GM19372 (cell line): ENCODE data around the gene FASTK.

ENCODE experiments used
- ATAC-seq: cut with Tn5 transposase; IDR thresholded peaks from one replicate; pipeline ENCODE4 v1.9.1; 2021; ENCODE audit warnings: mild to moderate bottlenecking, low read depth, moderate library complexity; ENCODE audit not compliant: unreplicated experiment

The FASTK gene

DNA sequence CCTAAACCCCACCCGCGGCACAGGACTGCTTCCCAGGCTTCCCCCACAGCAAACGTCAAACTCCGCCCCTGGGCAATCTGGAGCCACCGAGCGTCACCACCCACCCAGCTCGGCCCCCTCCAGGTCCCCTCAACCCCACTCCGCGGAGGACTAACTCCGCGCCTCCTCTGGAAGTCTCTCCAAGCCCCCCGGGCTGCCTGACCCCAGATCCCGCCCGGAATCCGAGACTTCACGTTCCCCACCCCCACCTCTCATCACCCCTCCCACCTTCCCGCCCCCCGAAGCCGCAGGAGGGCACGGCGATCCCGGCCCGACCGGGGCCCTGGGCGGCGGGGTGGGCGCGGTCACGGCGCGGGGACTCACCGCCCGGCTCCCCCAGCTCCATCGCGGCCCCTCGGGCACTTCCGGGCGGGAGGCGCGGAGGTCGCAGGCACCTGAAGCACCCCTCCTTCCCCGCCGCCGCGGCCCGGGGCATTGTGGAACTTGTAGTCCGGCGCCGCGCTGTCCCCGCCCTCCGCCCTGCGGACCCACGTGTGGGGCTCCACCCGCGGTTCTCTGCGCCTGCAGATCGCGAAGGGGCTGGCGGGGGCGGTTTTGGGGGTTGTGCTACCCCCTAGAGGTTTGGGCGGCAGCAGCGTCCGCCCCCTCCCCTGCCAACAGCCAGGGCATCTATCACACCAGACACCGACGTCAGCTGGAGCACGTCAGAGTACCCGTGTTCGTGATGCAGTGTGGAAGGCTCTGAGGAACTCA is 2.6 kb upstream of the FASTK start, which contains the start of gene TMUB1:
Gene TMUB1, minus strand, starts transcription at position 423 of the 753 bp plus-strand sequence. CDS start 930 bp downstream, outside the sequence.
- peak; percentile 40 for ATAC-seq

DNA sequence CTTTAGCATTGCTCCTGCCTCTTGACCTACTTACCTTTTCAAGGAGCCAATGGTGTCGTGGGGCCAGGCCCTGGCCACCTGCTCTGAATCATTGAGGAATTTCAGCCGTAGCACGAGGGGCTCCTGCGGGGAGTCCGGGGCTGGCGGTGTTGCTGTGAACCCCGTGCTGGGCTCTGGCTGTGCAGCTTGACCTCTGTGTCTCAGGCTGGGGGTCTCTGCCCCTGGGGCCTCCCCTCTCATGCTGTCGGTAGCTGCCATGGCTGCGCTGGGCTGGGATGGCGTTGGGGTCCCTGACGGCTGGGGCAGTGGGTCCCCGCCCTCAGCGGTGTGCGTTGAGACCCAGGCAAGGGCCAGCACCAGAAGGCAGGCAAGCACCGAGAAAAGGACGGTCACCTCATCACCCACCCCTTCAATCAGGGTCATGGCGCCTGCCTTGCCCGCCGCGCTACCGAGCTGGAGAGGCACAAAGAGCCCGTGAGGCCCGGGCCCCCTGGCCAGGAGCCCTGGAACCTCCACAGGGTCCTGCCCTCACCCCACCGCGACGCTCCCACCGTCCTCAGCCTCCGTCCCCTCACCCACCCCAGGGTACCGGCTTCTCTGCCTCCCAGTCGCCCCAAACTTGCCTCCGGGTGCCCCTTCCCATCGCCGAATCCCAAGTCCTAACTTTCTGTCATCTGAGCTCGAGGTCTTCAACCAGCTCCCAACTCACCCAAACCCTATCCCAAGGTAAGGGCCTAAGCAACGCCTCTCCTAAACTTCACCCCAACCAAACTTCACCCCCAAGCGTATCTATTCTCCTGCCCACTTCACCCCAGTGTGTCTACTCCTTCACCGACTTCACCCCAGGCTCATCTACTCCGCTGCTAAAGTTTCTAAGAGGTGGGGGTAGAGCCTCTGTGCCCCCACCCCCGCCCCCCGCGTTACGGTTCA is 1.8 kb upstream of the FASTK start:
- no peak for ATAC-seq

GRCh38 chr7:151081170-151082101 is 827 bp upstream of the FASTK start:
- ATAC-seq = no peak

DNA sequence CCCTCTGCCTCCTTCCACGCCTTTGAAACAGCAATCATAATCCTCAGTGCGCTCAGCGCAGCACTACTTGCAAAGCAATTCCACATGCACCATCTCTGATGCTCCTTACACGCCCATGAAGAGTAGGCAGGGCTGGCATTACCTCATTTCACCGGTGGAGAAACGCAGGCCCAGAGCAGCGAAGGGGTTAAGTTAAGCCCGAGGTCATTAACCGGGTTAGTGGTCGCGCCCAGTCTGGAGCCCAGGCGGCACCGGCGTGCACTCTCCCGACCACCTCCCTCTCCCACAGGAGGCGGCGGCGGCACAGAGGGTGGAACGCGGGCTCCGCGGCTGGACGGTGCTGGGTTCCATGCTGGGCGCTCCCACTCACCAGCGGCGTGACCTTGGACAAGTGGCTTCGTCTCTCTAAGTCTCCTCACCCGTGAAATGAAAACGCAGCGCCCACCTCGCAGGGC is 515 bp downstream of the FASTK start:
- ATAC-seq = no peak

DNA sequence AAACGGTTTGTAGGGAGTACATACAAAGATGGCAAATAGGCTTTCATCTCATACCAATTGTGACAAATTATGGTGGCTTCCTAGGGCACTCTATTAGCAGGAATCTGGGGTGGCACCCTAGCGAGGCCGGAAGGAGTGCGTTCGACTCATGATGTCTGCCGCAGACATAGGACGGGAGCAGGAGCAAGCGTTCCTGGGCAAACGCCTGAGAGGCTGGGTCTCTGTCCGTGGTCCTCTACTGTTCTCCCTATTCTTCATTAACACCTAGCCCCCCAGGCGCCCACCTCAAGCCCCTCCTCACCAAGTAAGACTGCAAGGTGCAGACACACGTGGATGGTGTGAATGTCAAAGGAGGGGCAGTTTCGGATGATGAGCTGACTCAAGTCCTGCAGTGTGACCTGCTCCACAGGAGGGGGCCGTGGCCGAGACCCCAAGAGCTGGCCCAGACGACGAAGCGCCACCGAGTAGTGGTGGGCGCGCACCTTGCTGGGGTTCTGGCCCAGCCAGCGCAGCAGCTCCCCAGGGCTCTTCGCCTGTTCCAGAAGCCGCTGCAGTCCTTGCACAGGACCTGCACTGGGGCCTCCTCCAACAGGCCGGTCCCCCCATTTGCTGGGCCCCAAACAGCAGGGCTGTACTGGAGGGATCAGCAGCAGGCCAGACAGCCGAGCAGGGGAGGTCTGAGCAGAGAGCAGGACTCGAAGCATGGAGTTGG is 1.3 kb downstream of the FASTK start:
- no peak for ATAC-seq

- ATAC-seq = no peak
Observed at GRCh38 chr7:151078233-151079040, 2.2 kb downstream of the FASTK start.

DNA sequence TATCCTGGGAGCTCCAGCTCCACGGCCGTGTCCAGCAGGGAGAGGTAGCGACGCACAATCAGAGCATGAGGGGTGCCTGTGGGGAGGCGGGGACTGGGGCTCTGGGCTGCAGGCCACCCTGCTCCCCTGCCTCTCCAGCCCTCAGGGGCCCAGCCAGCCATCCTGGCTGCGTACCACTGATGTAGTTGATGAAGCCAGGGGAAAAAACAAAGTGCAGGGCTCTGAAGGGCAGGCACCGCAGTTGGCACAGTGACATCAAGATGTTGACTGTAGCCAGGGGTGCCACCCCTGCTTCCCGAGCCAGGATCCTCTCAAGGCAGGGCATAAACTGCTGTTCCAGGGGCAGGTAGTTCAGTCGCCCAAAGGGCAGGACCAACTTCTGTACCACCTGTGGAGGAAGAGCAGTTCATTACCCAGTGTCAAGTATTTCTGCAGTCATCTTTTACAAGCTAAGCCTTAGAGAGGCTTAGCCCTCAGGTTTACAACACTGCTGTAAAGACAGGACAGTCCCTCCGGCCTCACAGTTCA is 2.8 kb downstream of the FASTK start:
- no peak for ATAC-seq

- no peak for ATAC-seq
Observed at GRCh38 chr7:151076863-151077704, 3.5 kb downstream of the FASTK start.

GRCh38 chr7:151075978-151076426 is 4.6 kb downstream of the FASTK start:
- no peak for ATAC-seq

DNA sequence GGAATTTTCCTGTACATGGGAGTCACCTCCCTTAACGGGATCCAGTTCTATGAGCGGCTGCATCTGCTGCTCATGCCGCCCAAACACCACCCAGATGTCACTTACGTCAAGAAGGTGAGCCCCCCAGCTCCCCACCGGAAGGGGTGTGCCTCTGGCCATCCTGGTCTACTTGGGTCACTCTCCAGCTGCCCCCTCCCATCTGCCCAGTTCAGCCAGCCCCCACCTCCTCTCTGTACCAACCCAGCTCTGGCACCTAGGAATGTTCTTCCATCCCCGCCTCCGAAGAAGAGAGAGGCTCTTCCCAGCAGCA is 5.0 kb downstream of the FASTK start:
- ATAC-seq = no peak

GRCh38 chr7:151074817-151075661 is 5.6 kb downstream of the FASTK start:
- no peak for ATAC-seq

GRCh38 chr7:151073990-151074389 is 6.6 kb downstream of the FASTK start:
- ATAC-seq = no peak

- no peak for ATAC-seq
Observed at GRCh38 chr7:151071032-151071866, 9.4 kb downstream of the FASTK start.

GRCh38 chr7:151070574-151070960 is 10.0 kb downstream of the FASTK start:
- no peak for ATAC-seq

DNA sequence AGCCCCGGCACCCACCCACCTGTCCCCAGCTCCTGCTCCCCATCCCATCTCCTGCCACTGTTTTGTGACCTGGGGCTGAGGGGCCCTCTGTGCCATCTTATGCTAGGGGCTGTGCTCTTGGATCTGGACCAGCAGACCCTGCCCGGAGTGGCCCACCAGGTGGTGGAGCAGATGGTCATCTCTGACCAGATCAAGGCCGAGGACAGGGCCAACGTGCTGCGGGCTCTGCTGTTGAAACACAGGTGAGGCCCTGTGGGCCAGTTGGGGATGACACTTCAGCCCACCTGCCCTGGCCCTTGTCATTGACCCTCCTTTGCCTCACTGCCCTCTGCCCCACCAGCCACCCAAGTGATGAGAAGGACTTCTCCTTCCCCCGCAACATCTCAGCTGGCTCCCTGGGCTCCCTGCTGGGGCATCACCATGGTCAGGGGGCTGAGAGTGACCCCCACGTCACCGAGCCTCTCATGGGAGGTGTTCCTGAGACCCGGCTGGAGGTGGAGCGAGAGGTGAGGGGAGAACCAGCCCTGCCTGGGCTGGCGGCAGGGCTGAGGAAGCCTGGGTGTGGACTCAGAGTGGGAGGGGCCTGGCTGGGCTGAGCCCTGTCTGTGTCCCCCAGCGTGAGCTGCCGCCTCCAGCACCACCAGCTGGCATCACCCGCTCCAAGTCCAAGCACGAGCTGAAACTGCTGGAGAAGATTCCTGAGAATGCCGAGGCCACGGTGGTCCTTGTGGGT is 10.6 kb downstream of the FASTK start:
- ATAC-seq = no peak
